K562 (cell line): ENCODE data around the gene BZW2. TPM values are rescaled to one million over a fixed set of nuclear protein-coding genes. Genes with fewer than 3 reads are reported as not detected.

Experiments
- ATAC-seq: fragments of 200-7000 bp; cut with Tn5 transposase; 3 replicates; pipeline ENCODE4 v1.9.1; 2020; ENCODE audit warnings: moderate library complexity
- BruUV-seq: library from RNA; stranded (reverse); fragments of 400-500 nt; replicated peaks from 2 replicates; lab custom pipeline; 2021; lab: Mats Ljungman, UMichigan
- CTCF ChIA-PET: fragments of 300-600 bp; formaldehyde crosslinking; extraction: SDS; loops from one replicate; lab custom pipeline; 2021; ENCODE audit warnings: low intra/inter-chr PET ratio; lab: Yijun Ruan, JAX
- POLR2A ChIA-PET: fragments of 300-600, 350-650 bp; sonication (Branson Sonifier 250); formaldehyde crosslinking; extraction: SDS; loops from one replicate; lab custom pipeline; 2021; ENCODE audit warnings: antibody characterized with exemption, inconsistent platforms; lab: Yijun Ruan, JAX
- DNase-seq, 4 experiments: peaks; one replicate each; pipeline versions ENCODE4 v3.0.0 to v3.0.0-alpha.2; 2011 to 2018; ENCODE audit warnings: low spot score in 3 of 4, mixed read lengths in 3 of 4; ENCODE audit errors: extremely low read depth in 1 of 4
- FAIRE-seq: peaks from 2 replicates; lab custom pipeline; 2011; peaks lifted over from hg19 to GRCh38; lab: Jason Lieb, UNC
- H2AFZ ChIP-seq: 2 replicates; pipeline ENCODE4 v1.6.0; 2011; ENCODE audit warnings: low read depth, low read length, control low read depth, inconsistent platforms
- H3K27ac ChIP-seq: fragments of 200-600 bp; 3 replicates; pipeline ENCODE4 v1.8.0; 2011; ENCODE audit warnings: low read depth, mild to moderate bottlenecking, control low read depth, inconsistent platforms, low read length, moderate library complexity, mixed read lengths; ENCODE audit errors: extremely low read depth
- H3K27me3 ChIP-seq, 2 experiments: fragments of 300-600 bp in 1 of 2; 2 replicates in 1 of 2; 3 replicates in 1 of 2; pipeline versions ENCODE4 v1.6.0 to v1.8.0; 2011; ENCODE audit warnings: inconsistent platforms in 2 of 2, low read length in 2 of 2, mild to moderate bottlenecking in 1 of 2, mixed read lengths in 1 of 2, moderate library complexity in 1 of 2; ENCODE audit not compliant: control insufficient read depth in 2 of 2, insufficient read depth in 2 of 2
- H3K36me3 ChIP-seq: fragments of 300-600 bp; 3 replicates; pipeline ENCODE4 v1.8.0; 2011; ENCODE audit warnings: mild to moderate bottlenecking, low read length, inconsistent platforms; ENCODE audit not compliant: control insufficient read depth, insufficient read depth
- H3K4me1 ChIP-seq, 2 experiments: fragments of 200-600 bp in 1 of 2; replicated peaks in 1 of 2; 2 replicates in 1 of 2; 3 replicates in 1 of 2; pipeline versions ENCODE4 v1.5.1 to v1.8.0; 2011; ENCODE audit warnings: inconsistent platforms in 2 of 2, low read length in 2 of 2, mild to moderate bottlenecking in 1 of 2, mixed read lengths in 1 of 2, moderate library complexity in 1 of 2; ENCODE audit not compliant: control insufficient read depth in 2 of 2, insufficient read depth in 2 of 2
- H3K4me2 ChIP-seq: 2 replicates; pipeline ENCODE4 v1.6.1; 2011; ENCODE audit warnings: low read length, control low read depth, inconsistent platforms, mixed read lengths; ENCODE audit not compliant: insufficient read depth
- H3K4me3 ChIP-seq: fragments of 200-600 bp; sonication (generic), shearing (Covaris generic); 2 replicates; pipeline ENCODE4 v1.5.1; 2016; ENCODE audit warnings: control low read depth, inconsistent platforms
- H3K79me2 ChIP-seq: fragments of 200-600 bp; 3 replicates; pipeline ENCODE4 v1.8.0; 2011; ENCODE audit warnings: low read length, inconsistent platforms; ENCODE audit not compliant: control insufficient read depth, insufficient read depth
- H3K9ac ChIP-seq, 2 experiments: 2 replicates each; pipeline versions ENCODE4 v1.6.0 to v1.6.1; 2011; ENCODE audit warnings: low read depth in 2 of 2, low read length in 2 of 2, control low read depth in 1 of 2, inconsistent platforms in 1 of 2, mild to moderate bottlenecking in 1 of 2, mixed read lengths in 1 of 2; ENCODE audit not compliant: insufficient read depth in 1 of 2
- H3K9me1 ChIP-seq: one replicate; pipeline ENCODE4 v1.6.0; 2011; ENCODE audit warnings: inconsistent platforms, mild to moderate bottlenecking, low read length, moderate library complexity; ENCODE audit not compliant: control insufficient read depth, insufficient read depth
- H3K9me3 ChIP-seq: replicated peaks from 2 replicates; pipeline ENCODE4 v1.5.1; 2011; ENCODE audit warnings: low read depth, low read length, inconsistent platforms; ENCODE audit not compliant: control insufficient read depth, insufficient read depth
- H4K20me1 ChIP-seq: replicated peaks from 2 replicates; pipeline ENCODE4 v1.6.1; 2011; ENCODE audit warnings: low read length, inconsistent platforms, mixed read lengths; ENCODE audit not compliant: control insufficient read depth, insufficient read depth
- SREBF2 ChIP-seq: sonication (generic); formaldehyde crosslinking; IDR thresholded peaks from 2 replicates; pipeline ENCODE4 v1.4.0; 2020; ENCODE audit warnings: mild to moderate bottlenecking, missing genetic modification reagents
- ZMIZ1 ChIP-seq, 2 experiments: fragments of 150-350 bp in 1 of 2; IDR thresholded peaks; 2 replicates each; pipeline ENCODE4 v1.6.1; 2012 to 2016; ENCODE audit warnings: low read depth in 2 of 2, low read length in 2 of 2, mild to moderate bottlenecking in 1 of 2, moderate library complexity in 1 of 2
- WGBS: fragments of 100-300 bp; shearing (Covaris generic); methylation state at CpG from one replicate; pipeline ENCODE4 v1.1.6; 2016; ENCODE audit warnings: low coverage, mixed read lengths; ENCODE audit not compliant: insufficient coverage; ENCODE audit errors: missing lambda C conversion rate; 5-methylcytosine and 5-hydroxymethylcytosine counted together
- in situ Hi-C: fragments of 300-500 bp; cut with MboI; formaldehyde crosslinking; loops from 4 replicates; pipeline ENCODE4 v1.15.0; 2018; ENCODE audit warnings: inconsistent platforms, mixed read lengths
- intact Hi-C: fragments of 100-400 bp; cut with micrococcal nuclease; formaldehyde crosslinking; loops from 2 replicates; pipeline ENCODE4 v1.14.2; 2022
- polyA plus RNA-seq, 8 experiments: library from polyadenylated mRNA; depleted of rRNA in 4 of 8; stranded (reverse) in 5 of 8; unstranded in 3 of 8; fragments of >200 nt; fragmentation: Nextera tagmentation in 2 of 8; fragmentation: Illumina TruSeq in 1 of 8; extraction: Ambion mirVana in 2 of 8; extraction: Trizol in 1 of 8; gene quantifications; 2 replicates each; pipeline versions ENCODE4 v1.2.1 to v1.2.3, GENCODE V29; 2011 to 2014; ENCODE audit warnings: inconsistent platforms in 1 of 8, missing spikeins in 1 of 8
- total RNA-seq, 7 experiments: library from RNA; depleted of rRNA in 6 of 7; stranded (reverse); fragments of >200 nt in 6 of 7; fragmentation: Illumina TruSeq in 2 of 7; extraction: Trizol in 2 of 7; gene quantifications; 2 replicates each; pipeline versions ENCODE4 v1.2.1 to v1.2.3, GENCODE V29; 2011 to 2021; ENCODE audit warnings: low replicate concordance in 1 of 7

BZW2 gene
- total and polyA plus RNA-seq, 9 of the 15 experiments (the other 6 are each of a cell fraction or from before 2014, with no cell fraction given), result 140 to 316 (median 173) TPM

DNA sequence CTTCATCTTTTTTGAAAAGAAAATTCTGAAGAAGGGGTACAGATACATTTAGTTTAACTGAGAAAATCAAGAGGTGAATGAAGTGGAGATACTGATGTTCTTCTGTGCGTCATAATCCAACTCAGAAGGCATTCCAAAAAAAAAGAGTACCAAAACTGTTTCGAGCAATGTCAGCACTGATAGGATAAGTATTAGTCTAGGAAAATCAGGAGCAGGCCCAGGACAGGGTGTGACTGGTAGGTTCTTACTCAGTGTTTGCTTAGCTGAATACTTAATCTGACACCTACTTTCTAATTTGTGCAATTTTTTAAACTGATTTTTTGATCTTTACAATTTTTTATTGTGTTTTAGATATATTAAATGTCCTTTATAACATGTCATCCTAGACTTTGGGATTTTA, 4.3 kb downstream of the BZW2 start:
- Histone ChIP-seq H3K79me2 (peaks cover 96% of the 10 kb centered on the region), H3K4me1 (peaks cover 8 to 35% of the 10 kb centered on the region in 2 experiments; a peak in 4 of 5 replicates), H3K9ac (no peak overlapping the region), H3K27me3 (no peaks in the 10 kb centered on the region), H3K9me3 (no peaks in the 10 kb centered on the region), H3K4me3 (no peak overlapping the region), H3K9me1 (no peaks in the 10 kb centered on the region), H4K20me1 (peaks cover 26% of the 10 kb centered on the region), H3K36me3 (peaks cover 47% of the 10 kb centered on the region)
- 57% methylated on average over 2 of the region's 2 CpGs for WGBS
- ATAC-seq, result no peak
- intact Hi-C loops, result no loop called here
- no peak for DNase-seq
- in situ Hi-C loops, result no loop called here
- FAIRE-seq, result no peak
- TF ChIP-seq SREBF2 (CRISPR knock-in tag) (no peak), ZMIZ1 (IDR thresholded peaks at IDR 0.05; ENCODE audit: low read depth in 2 of 2, low read length in 2 of 2) (no peak)
- TF ChIP-seq, all 486 proteins: peak for 0
- Histone ChIP-seq H3K4me2 (no peak overlapping the region), H2AFZ (no peak overlapping the region), H3K27ac (no peak overlapping the region)
- POLR2A ChIA-PET, result no interaction called here
- CTCF ChIA-PET, result no interaction called here
- no TSS peak for BruUV-seq
